NCI-H226 (cell line): Measurements from ENCODE around the gene CARD6.
"Not testable (repeated sequence)": the region's sequence is repeated elsewhere in the genome, so short reads cannot be mapped to it uniquely, and the experiment has no call there.

Experiments
- DNase-seq: peaks from one replicate; pipeline ENCODE4 v3.0.0-alpha.2; 2015

The CARD6 gene

GRCh38 chr5:40873286-40873880 lies 32.2 kb downstream of the CARD6 start:
- no peak for DNase-seq

GRCh38 chr5:40875958-40876357 lies 34.8 kb downstream of the CARD6 start:
- no peak for DNase-seq

- DNase-seq = peak; percentile 3
Observed at GRCh38 chr5:40877371-40877988, 36.3 kb downstream of the CARD6 start.

GRCh38 chr5:40879163-40879942 lies 38.2 kb downstream of the CARD6 start:
- DNase-seq = no peak

GRCh38 chr5:40882291-40882690 lies 41.1 kb downstream of the CARD6 start:
- no peak for DNase-seq

- DNase-seq = not testable (repeated sequence)
Observed at GRCh38 chr5:40883051-40883450, 41.9 kb downstream of the CARD6 start.

- DNase-seq = not testable (repeated sequence)
Observed at GRCh38 chr5:40895440-40896425, 54.6 kb downstream of the CARD6 start.

GRCh38 chr5:40904205-40904993 lies 63.2 kb downstream of the CARD6 start:
- peak; percentile 26 for DNase-seq

GRCh38 chr5:40904994-40905306 lies 63.8 kb downstream of the CARD6 start:
- DNase-seq = no peak

- DNase-seq = no peak
Observed at GRCh38 chr5:40906351-40906751, 65.2 kb downstream of the CARD6 start.

GRCh38 chr5:40909264-40909663 lies 68.1 kb downstream of the CARD6 start, which contains the start of gene C7:
C7 (plus strand) TSS chr5:40909497; CDS start chr5:40909611, 114 bp downstream.
- no peak for DNase-seq

- no peak for DNase-seq
Observed at GRCh38 chr5:40909723-40910122, 68.6 kb downstream of the CARD6 start.
